Measurements from ENCODE around the gene PARVA.

PARVA gene

DNA sequence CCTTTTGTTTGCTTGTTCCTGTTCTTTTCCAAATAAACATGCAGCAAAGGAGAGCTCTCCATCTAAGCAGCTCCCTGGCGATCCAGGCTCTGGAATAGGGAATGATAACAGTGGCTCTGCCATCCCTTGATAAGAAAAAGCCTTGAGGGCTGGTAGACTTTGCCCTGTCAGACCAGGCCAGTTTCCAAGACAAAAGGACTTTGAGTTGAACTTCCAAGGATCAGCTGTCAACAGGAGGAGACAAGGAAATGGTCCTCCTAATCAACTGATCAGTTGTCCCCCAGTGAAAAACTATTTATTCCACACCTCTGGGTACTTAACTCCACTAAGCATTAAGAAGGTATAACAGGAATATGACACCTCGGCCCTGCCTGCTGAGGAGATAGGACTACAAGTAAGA is 127.8 kb downstream of the PARVA start:
- DNase-seq (ENCODE audit: low read depth) = no peak
- TF ChIP-seq, protein P1, sequence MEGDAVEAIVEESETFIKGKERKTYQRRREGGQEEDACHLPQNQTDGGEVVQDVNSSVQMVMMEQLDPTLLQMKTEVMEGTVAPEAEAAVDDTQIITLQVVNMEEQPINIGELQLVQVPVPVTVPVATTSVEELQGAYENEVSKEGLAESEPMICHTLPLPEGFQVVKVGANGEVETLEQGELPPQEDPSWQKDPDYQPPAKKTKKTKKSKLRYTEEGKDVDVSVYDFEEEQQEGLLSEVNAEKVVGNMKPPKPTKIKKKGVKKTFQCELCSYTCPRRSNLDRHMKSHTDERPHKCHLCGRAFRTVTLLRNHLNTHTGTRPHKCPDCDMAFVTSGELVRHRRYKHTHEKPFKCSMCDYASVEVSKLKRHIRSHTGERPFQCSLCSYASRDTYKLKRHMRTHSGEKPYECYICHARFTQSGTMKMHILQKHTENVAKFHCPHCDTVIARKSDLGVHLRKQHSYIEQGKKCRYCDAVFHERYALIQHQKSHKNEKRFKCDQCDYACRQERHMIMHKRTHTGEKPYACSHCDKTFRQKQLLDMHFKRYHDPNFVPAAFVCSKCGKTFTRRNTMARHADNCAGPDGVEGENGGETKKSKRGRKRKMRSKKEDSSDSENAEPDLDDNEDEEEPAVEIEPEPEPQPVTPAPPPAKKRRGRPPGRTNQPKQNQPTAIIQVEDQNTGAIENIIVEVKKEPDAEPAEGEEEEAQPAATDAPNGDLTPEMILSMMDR (conservative IDR thresholded peaks at IDR 0.05; ENCODE audit: low read depth, low read length) = no peak
- no peak overlapping the region for H3K4me3 ChIP-seq (ENCODE audit: low read depth, low read length)

GRCh38 chr11:12506404-12506921 is 129.1 kb downstream of the PARVA start:
- DNase-seq (ENCODE audit: low read depth) = peak; percentile 39
- no peak overlapping the region for H3K4me3 ChIP-seq (ENCODE audit: low read depth, low read length)
- TF ChIP-seq, protein P1 (conservative IDR thresholded peaks at IDR 0.05; ENCODE audit: low read depth, low read length) = no peak

DNA sequence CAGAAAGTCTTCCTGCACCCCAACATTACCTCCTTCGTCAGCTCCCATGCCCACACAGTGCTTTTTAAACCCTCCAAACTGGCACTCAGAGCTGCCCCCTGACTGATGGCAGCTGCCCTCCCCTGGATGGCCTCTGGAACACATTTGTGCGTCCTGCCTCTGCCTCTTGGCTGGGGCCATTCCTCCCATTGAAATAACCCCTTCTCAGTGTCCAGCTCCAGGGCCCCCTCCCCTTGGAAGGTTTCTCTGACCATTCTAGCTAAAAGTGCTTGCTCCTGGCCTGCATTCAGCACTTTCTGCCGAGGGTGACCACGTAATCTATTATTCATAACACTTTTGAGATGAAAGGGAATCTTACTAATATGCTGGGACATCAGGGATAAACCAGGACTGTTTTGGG is 130.0 kb downstream of the PARVA start:
- DNase-seq (ENCODE audit: low read depth) = no peak
- no peak overlapping the region for H3K4me3 ChIP-seq (ENCODE audit: low read depth, low read length)
- TF ChIP-seq, protein P1 (conservative IDR thresholded peaks at IDR 0.05; ENCODE audit: low read depth, low read length) = no peak

DNA sequence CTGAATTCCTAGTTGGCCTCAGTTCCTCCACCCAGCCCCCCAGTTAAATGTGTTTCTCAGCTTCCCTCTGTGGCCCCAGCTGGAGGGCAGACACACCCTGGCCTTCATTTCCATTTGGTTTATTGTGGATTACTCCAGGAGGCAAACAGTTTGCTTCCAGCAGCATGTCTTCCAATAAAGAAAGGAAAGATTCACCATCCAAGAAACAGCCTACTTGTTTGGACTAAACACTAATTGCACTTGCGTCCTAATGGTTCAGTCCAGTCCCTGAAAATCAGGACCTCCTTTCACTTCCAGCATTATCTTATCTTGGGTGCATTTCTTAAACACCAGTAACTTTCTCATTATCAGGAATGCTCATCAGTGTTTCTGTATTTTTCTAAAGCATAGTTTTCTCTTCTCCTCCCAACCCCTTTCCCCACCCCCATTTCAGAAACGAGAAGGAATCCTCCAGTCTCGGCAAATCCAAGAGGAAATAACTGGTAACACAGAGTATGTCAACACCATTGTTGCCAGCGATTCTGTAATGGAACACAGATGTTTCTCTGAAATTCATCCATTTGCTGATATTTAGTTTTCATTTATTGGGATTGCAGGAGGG is 130.9 kb downstream of the PARVA start:
- peak; percentile 67 for DNase-seq (ENCODE audit: low read depth)
- TF ChIP-seq, protein P1 (conservative IDR thresholded peaks at IDR 0.05; ENCODE audit: low read depth, low read length) = no peak
- no peak overlapping the region for H3K4me3 ChIP-seq (ENCODE audit: low read depth, low read length)

DNA sequence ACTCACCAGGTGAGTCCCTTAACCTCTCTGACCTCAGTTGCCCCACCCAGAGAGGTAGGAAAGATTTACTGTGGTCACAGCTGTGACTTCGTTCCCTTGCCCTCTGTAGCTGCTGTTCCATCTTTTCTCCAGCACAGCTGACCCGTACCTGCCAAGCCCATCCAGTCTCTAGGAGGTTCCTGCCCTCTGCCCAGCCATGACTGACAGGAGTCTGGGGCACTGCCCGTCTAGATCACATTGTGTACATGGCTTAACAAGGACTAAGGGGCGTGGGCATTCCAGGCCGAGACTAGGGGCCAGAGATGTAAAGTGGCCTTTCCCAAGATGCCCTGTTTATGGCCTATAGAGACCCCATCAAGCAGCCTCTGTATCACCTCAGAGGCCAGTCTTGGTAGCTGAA is 132.0 kb downstream of the PARVA start:
- no peak overlapping the region for H3K4me3 ChIP-seq (ENCODE audit: low read depth, low read length)
- DNase-seq (ENCODE audit: low read depth) = no peak
- TF ChIP-seq, protein P1 (conservative IDR thresholded peaks at IDR 0.05; ENCODE audit: low read depth, low read length) = no peak

DNA sequence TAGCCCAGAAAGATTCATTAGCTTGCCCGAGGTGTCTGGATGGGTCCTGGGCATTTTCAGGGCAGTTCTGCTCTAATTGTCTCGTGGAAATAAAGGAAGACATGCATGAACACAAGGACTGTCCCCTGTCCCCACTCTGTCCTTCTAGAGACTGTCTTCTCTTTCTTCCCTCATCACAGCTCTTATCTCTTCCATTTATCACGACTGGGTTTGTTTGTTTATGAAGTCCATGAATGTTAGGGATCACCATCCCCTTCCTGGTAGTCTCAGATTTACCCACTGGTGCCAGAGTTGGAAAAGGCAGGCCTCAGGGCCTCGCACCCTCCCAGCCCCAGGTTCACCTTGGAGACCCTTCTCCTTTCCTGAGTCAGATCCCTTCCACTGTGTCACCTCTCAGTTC is 134.8 kb downstream of the PARVA start:
- no peak overlapping the region for H3K4me3 ChIP-seq (ENCODE audit: low read depth, low read length)
- TF ChIP-seq, protein P1 (conservative IDR thresholded peaks at IDR 0.05; ENCODE audit: low read depth, low read length) = no peak
- no peak for DNase-seq (ENCODE audit: low read depth)

DNA sequence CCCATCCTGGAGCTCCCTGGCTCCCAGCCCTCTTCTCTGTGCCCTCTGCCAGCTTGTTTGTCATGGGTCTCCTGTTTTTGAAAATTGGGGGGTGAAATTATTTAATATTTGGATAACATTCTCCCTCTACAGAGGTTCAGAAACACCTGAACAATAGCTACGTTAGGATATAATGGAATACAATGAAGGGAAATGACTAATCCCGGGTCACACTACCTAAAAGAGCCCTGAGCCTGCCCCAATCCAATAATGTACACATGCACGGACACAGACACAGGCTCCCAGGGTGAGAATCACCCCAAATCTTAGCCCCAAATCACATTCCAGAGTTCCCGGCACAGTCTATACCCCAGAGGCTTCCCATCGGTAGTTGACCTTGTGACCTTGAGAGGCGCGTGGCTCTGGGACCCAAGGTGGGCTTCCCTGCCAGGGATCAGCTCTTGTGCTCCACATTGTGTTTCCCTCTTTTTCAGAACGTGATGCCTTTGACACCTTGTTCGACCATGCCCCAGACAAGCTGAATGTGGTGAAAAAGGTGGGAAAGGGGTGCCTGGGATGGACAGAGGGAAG is 135.5 kb downstream of the PARVA start:
- H3K4me3 ChIP-seq (ENCODE audit: low read depth, low read length) = no peak overlapping the region
- no peak for DNase-seq (ENCODE audit: low read depth)
- TF ChIP-seq, protein P1 (conservative IDR thresholded peaks at IDR 0.05; ENCODE audit: low read depth, low read length) = no peak
